ENCODE results near the gene EVI2B.

The EVI2B gene

DNA sequence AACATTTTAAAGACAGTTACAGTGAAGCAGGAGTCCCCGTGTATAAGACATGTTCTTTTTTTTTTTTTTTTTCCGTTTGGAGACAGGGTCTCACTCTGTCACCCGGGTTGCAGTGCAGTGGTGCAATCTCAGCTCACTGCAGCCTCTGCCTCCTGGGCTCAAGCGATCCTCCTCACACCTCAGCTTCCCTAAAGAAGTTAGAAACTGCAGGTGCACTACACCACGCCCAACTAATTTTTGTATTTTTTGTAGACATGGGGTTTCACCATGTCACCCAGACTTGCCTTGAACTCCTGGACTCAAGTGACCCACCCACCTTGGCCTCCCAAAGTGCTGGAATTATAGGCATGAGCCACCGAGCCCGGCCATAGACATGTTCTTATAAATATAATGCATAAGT lies 3.0 kb downstream of the EVI2B start:
- H3K4me3 ChIP-seq (ENCODE audit: low read depth, low read length) = peak overlapping the region; percentile 51

DNA sequence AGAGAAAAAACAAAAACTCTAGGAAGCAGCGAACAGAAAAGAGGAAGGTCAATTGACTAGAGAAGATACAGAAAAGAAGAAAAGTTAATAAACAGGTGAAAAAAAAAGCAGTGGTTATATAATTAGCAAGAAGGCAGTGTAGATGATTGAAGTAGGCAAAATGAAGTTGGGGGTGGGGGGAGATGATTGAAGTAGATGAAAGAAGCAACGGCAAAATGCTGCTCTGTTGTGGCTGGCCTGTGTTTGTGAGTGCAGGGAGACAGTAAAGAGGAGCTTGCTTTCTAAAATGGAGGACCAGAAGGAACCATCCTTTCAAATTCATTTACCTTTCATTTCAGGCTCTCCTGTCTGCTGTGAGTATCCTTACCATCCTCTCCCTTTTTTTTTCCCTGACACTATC lies 3.6 kb downstream of the EVI2B start:
- no peak for DNase-seq (ENCODE audit: low read depth)
- TF ChIP-seq, protein P1, sequence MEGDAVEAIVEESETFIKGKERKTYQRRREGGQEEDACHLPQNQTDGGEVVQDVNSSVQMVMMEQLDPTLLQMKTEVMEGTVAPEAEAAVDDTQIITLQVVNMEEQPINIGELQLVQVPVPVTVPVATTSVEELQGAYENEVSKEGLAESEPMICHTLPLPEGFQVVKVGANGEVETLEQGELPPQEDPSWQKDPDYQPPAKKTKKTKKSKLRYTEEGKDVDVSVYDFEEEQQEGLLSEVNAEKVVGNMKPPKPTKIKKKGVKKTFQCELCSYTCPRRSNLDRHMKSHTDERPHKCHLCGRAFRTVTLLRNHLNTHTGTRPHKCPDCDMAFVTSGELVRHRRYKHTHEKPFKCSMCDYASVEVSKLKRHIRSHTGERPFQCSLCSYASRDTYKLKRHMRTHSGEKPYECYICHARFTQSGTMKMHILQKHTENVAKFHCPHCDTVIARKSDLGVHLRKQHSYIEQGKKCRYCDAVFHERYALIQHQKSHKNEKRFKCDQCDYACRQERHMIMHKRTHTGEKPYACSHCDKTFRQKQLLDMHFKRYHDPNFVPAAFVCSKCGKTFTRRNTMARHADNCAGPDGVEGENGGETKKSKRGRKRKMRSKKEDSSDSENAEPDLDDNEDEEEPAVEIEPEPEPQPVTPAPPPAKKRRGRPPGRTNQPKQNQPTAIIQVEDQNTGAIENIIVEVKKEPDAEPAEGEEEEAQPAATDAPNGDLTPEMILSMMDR (IDR thresholded peaks at IDR 0.05; ENCODE audit: low read depth, low read length, missing control alignments) = no peak
- H3K4me3 ChIP-seq (ENCODE audit: low read depth, low read length) = peak overlapping the region; percentile 51

More for the DNA sequence above, 3.0 kb downstream of the EVI2B start:
- DNase-seq (ENCODE audit: low read depth) = peak; percentile 56
- TF ChIP-seq, protein P1 (IDR thresholded peaks at IDR 0.05; ENCODE audit: low read depth, low read length, missing control alignments) = no peak

DNA sequence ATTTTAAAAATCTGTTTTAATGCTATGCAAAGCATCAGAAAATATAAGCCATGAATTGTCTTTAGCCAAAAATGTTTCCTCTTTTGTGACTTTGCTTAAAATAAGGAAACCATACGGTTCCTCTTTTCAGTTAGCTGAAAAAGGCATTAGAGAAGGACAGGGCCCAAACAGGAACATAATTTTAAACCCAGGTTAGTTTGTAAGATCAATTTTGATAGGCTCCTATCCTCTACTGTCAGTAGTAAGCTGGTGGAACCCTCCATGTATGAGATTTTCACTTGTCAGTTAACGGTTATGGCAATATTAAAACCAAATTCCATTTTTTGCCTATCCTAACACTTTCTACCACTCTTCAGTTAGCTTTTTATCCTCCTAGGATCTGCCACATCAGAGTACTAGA lies 4.3 kb downstream of the EVI2B start:
- TF ChIP-seq, protein P1 (IDR thresholded peaks at IDR 0.05; ENCODE audit: low read depth, low read length, missing control alignments) = no peak
- DNase-seq (ENCODE audit: low read depth) = peak; percentile 67
- H3K4me3 ChIP-seq (ENCODE audit: low read depth, low read length) = peak overlapping the region; percentile 51; the same call in 1 of the 2 replicates

DNA sequence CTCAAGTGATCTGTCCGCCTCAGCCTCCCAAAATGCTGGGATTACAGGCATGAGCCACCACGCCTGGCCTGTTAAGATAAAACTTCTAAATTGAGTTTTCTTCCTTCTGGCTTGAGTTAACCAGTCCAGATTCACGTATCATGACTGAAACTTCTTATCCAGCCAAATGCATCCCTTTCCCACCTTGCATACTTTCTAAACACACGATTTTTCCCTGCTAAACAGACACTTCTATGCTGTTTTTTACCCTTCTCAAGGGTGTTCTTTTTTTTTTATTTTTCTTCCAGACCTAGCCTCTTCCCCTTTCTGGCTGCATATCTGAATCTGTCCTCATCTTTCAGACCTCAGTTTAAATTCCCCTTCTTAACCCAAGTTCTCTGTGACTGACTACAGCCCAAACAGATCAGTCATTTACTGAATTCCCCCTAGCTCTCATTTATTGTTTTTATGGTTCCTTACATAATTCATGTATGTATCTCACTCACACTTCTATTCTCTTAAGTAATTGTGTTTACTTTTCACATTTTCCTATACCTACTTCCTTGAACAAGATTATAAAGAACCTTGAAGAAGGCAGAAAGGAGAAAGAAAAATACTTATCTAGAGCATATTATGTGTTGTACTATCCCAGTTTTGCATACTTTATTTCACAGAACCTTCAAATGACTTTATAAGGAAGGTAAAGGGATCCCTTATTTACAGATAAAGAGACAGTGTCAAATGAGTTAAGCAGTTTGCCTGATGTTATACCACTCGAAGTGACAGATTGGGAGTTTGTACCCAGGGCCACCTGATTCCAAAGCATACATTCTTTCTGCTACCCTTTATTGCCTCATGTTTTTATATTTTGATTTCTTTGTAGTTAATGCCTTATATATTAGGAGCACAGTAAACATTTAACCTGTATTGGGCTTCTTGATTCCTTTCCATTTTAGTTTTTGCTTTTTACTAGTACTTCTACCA lies 5.2 kb downstream of the EVI2B start:
- H3K4me3 ChIP-seq (ENCODE audit: low read depth, low read length) = peak overlapping the region; percentile 14; the same call in 1 of the 2 replicates
- TF ChIP-seq, protein P1 (IDR thresholded peaks at IDR 0.05; ENCODE audit: low read depth, low read length, missing control alignments) = no peak
- no peak for DNase-seq (ENCODE audit: low read depth)

DNA sequence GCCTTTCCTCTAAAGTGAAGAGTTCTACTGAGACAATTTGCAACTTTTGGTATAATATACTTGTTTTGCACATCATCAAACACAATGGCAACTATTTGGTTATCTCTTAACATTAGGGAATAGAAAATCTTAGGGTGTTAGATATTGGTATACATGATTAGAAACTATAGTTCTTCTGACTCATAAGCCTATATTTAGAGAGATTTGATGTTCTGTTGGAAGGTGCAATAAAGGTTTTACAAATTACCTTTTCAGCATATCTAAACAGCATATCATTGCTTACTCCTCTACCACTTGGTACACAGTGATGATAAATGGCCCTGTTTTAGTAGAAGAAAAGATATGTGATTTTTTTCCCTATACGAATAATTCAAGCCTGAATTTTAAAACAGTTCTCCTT lies 6.2 kb downstream of the EVI2B start:
- no peak for DNase-seq (ENCODE audit: low read depth)
- TF ChIP-seq, protein P1 (IDR thresholded peaks at IDR 0.05; ENCODE audit: low read depth, low read length, missing control alignments) = no peak

DNA sequence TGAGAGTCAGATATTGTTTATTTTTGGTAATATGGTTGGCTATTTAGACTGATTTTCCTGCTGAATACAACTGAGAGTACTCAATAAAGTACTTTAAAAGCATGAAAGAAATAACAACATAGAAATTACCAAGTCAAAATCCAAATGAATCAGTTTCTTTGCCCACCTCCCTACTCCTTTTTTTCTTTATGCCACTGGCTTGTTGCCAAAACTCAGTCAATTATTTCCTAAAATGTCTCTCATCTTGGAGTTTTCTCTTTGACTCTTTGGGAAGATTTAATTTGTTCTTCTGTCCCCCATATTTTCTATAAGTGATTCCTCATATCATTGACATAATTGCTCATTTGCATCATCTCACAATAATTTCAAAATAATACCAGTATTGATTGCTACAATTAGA lies 14.2 kb downstream of the EVI2B start:
- H3K4me3 ChIP-seq (ENCODE audit: low read depth, low read length) = no peak overlapping the region
- no peak for DNase-seq (ENCODE audit: low read depth)
- TF ChIP-seq, protein P1 (IDR thresholded peaks at IDR 0.05; ENCODE audit: low read depth, low read length, missing control alignments) = no peak

More for the DNA sequence above, 6.2 kb downstream of the EVI2B start:
- H3K4me3 ChIP-seq (ENCODE audit: low read depth, low read length) = no peak overlapping the region
